HL-60 (cell line): Measurements from ENCODE around the gene ZACN.

Source experiments
- DNase-seq, 2 experiments: peaks; one replicate each; pipeline ENCODE4 v3.0.0-alpha.2; 2010 to 2020; ENCODE audit warnings: low read depth in 1 of 2, low spot score in 1 of 2
- H3K27ac ChIP-seq: fragments of 250-450 bp; sonication (Bioruptor Pico); replicated peaks from 2 replicates; pipeline ENCODE4 v1.5.1; 2020; ENCODE audit warnings: mild to moderate bottlenecking, moderate library complexity
- H3K27me3 ChIP-seq: fragments of 250-450 bp; sonication (Bioruptor Pico); 2 replicates; pipeline ENCODE4 v1.5.1; 2021; ENCODE audit warnings: mild to moderate bottlenecking, moderate library complexity; ENCODE audit not compliant: insufficient read depth, poor library complexity, severe bottlenecking
- H3K4me3 ChIP-seq: replicated peaks from 2 replicates; pipeline ENCODE4 v1.5.1; 2011; ENCODE audit warnings: mild to moderate bottlenecking, control low read depth, low read length; ENCODE audit not compliant: insufficient read depth
- GABPA ChIP-seq: IDR thresholded peaks from 2 replicates; pipeline ENCODE4 v1.6.1; 2012; ENCODE audit warnings: low read depth
- POLR2AphosphoS5 ChIP-seq: IDR thresholded peaks from 2 replicates; pipeline ENCODE4 v1.6.1; 2012; ENCODE audit warnings: low read depth
- SPI1 ChIP-seq: IDR thresholded peaks from 2 replicates; pipeline ENCODE4 v1.6.1; 2012; ENCODE audit warnings: low read depth, mild to moderate bottlenecking, borderline replicate concordance
- TF ChIP-seq, protein P1 (sequence below): IDR thresholded peaks from 2 replicates; pipeline ENCODE4 v1.6.1; 2012; ENCODE audit warnings: low read depth; ENCODE audit not compliant: insufficient replicate concordance
- TF ChIP-seq, protein P2 (sequence below): IDR thresholded peaks from one replicate; pipeline ENCODE4 v1.5.1; 2011; ENCODE audit warnings: low read length, control low read depth, inconsistent platforms; ENCODE audit not compliant: insufficient read depth

ZACN gene

GRCh38 chr17:76104140-76104895, 25.3 kb downstream of the ZACN start:
- Histone ChIP-seq H3K4me3 (peak overlapping the region; percentile 89), H3K27me3 (no peaks in the 10 kb centered on the region), H3K27ac (peak overlapping the region; percentile 83)
- TF ChIP-seq, protein P1, sequence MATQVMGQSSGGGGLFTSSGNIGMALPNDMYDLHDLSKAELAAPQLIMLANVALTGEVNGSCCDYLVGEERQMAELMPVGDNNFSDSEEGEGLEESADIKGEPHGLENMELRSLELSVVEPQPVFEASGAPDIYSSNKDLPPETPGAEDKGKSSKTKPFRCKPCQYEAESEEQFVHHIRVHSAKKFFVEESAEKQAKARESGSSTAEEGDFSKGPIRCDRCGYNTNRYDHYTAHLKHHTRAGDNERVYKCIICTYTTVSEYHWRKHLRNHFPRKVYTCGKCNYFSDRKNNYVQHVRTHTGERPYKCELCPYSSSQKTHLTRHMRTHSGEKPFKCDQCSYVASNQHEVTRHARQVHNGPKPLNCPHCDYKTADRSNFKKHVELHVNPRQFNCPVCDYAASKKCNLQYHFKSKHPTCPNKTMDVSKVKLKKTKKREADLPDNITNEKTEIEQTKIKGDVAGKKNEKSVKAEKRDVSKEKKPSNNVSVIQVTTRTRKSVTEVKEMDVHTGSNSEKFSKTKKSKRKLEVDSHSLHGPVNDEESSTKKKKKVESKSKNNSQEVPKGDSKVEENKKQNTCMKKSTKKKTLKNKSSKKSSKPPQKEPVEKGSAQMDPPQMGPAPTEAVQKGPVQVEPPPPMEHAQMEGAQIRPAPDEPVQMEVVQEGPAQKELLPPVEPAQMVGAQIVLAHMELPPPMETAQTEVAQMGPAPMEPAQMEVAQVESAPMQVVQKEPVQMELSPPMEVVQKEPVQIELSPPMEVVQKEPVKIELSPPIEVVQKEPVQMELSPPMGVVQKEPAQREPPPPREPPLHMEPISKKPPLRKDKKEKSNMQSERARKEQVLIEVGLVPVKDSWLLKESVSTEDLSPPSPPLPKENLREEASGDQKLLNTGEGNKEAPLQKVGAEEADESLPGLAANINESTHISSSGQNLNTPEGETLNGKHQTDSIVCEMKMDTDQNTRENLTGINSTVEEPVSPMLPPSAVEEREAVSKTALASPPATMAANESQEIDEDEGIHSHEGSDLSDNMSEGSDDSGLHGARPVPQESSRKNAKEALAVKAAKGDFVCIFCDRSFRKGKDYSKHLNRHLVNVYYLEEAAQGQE = no peak
- TF ChIP-seq POLR2AphosphoS5 (no peak), GABPA (no peak), SPI1 (no peak)
- TF ChIP-seq, protein P2, sequence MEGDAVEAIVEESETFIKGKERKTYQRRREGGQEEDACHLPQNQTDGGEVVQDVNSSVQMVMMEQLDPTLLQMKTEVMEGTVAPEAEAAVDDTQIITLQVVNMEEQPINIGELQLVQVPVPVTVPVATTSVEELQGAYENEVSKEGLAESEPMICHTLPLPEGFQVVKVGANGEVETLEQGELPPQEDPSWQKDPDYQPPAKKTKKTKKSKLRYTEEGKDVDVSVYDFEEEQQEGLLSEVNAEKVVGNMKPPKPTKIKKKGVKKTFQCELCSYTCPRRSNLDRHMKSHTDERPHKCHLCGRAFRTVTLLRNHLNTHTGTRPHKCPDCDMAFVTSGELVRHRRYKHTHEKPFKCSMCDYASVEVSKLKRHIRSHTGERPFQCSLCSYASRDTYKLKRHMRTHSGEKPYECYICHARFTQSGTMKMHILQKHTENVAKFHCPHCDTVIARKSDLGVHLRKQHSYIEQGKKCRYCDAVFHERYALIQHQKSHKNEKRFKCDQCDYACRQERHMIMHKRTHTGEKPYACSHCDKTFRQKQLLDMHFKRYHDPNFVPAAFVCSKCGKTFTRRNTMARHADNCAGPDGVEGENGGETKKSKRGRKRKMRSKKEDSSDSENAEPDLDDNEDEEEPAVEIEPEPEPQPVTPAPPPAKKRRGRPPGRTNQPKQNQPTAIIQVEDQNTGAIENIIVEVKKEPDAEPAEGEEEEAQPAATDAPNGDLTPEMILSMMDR = no peak
- DNase-seq = peak; percentile 48 to 62

DNA sequence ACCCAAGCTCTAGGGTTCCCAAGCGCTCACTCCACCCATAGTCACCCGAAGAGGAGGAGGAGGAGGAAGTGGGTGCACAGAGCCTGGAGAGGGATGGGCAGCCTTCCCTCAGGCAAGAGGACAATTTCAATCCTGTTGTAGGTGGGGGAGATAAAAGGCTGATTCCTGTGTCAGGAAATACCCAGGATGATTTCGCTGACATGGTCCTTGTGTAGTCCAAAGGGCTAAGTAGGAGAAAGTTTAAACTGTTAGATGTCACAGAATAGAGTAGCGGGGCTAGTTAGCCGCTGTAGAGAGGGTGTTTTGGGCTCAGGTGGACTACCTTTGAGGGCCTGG, 25.9 kb downstream of the ZACN start:
- DNase-seq = no peak
- TF ChIP-seq, protein P2 = no peak
- peak; percentile 27; the same call in 1 of the 2 replicates for TF ChIP-seq SPI1
- TF ChIP-seq, protein P1 = no peak
- no peak for TF ChIP-seq GABPA
- TF ChIP-seq POLR2AphosphoS5 = no peak
- Histone ChIP-seq H3K4me3 (no peak overlapping the region), H3K27me3 (no peaks in the 10 kb centered on the region), H3K27ac (peak overlapping the region; percentile 83)

- no peaks in the 10 kb centered on the region for H3K27me3 ChIP-seq
- H3K4me3 ChIP-seq = no peak overlapping the region
- H3K27ac ChIP-seq = no peak overlapping the region
- TF ChIP-seq POLR2AphosphoS5 (no peak), GABPA (no peak), SPI1 (no peak)
- TF ChIP-seq, protein P2 = no peak
- TF ChIP-seq, protein P1 = no peak
- no peak for DNase-seq
Observed at GRCh38 chr17:76106703-76107102, 27.7 kb downstream of the ZACN start.
